ENCODE measurements around the gene HAT1.
"Not testable (repeated sequence)": the region's sequence is repeated elsewhere in the genome, so short reads cannot be mapped to it uniquely, and the experiment has no call there.

The HAT1 gene

DNA sequence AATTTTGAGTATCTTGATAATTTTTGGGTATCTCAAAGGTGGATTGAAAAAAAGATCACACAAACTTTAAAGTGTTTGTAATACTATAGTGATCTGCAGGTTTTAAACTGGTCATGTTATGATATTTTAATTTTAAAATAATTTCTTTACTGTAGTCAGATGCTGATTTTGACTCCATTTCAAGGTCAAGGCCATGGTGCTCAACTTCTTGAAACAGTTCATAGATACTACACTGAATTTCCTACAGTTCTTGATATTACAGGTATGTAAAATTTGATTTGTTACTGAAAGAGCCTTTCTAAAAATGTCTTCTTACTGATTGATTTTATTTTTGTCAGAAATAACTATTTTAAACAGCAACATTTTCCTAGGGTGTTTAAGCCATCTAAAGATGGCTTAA lies 44.4 kb downstream of the HAT1 start:
- H3K4me3 ChIP-seq (ENCODE audit: low read depth, low read length), result no peak overlapping the region
- TF ChIP-seq, protein P1, sequence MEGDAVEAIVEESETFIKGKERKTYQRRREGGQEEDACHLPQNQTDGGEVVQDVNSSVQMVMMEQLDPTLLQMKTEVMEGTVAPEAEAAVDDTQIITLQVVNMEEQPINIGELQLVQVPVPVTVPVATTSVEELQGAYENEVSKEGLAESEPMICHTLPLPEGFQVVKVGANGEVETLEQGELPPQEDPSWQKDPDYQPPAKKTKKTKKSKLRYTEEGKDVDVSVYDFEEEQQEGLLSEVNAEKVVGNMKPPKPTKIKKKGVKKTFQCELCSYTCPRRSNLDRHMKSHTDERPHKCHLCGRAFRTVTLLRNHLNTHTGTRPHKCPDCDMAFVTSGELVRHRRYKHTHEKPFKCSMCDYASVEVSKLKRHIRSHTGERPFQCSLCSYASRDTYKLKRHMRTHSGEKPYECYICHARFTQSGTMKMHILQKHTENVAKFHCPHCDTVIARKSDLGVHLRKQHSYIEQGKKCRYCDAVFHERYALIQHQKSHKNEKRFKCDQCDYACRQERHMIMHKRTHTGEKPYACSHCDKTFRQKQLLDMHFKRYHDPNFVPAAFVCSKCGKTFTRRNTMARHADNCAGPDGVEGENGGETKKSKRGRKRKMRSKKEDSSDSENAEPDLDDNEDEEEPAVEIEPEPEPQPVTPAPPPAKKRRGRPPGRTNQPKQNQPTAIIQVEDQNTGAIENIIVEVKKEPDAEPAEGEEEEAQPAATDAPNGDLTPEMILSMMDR (IDR thresholded peaks at IDR 0.05; ENCODE audit: low read depth, low read length), result no peak

DNA sequence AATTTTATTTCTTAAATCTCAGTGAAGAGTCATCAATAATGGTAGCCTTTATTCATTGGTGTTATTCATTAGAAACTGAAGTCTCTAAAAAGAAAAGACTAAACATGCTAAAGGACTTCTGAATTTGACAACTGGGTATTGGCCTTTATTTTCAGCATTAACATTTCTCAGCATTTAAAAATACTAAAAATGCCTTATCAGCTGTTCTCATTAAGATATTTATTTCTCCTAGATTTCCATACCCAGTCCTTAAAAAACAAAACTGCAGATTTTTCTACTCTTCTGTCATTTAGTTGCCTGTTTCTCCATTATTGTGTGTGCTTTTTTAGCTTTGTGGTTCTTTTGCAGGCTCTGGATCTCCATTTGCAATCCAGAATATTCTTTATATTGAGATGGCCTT lies 46.2 kb downstream of the HAT1 start:
- H3K4me3 ChIP-seq (ENCODE audit: low read depth, low read length), result no peak overlapping the region
- TF ChIP-seq, protein P1 (IDR thresholded peaks at IDR 0.05; ENCODE audit: low read depth, low read length), result no peak

DNA sequence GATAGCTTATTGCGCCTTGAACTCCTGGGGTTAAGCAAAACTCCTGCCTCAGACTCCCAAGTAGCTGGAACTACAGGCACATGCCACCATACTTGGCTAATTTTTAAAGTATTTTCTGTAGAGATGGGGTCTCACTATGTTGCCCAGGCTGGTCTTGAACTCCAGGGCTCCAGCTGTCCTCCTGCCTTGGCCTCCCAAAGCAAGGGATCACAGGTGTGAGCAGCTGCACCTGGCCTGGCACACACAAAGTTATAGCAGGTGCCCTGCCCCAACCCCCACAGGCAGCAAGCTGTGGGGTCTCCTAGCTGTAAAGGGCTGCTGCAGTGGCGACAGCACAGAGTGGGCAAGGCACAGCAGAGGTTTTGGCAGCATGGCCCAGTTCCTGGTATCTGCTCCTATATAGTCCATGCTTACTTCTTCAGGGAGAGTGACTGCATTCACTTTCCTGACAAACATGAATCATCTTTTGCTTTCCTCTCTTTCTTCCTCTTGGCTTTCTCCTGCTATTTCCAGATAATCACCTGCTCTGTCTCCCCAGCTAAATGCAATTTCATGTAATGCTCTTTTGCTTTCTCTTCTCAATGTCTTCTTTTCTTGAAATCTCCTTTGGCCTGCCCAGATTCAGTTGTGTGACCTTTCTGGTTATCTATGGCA lies 50.2 kb downstream of the HAT1 start:
- no peak overlapping the region for H3K4me3 ChIP-seq (ENCODE audit: low read depth, low read length)
- TF ChIP-seq, protein P1 (IDR thresholded peaks at IDR 0.05; ENCODE audit: low read depth, low read length), result no peak

DNA sequence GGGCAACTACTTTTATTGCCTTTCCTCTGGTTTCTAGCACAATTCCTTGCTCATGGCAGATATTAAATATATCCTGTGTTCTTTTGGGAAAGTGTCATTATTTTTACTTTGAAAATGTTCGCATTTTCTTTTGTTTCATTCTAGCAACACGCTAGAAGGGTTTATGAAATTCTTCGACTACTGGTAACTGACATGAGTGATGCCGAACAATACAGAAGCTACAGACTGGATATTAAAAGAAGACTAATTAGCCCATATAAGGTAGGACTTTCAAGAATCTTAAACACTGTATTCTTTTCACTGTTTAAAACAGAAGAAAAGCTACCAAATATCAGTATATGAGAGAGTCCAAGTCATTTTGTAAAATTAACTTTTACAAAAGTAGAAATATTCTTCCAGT lies 56.8 kb downstream of the HAT1 start:
- TF ChIP-seq, protein P1 (IDR thresholded peaks at IDR 0.05; ENCODE audit: low read depth, low read length), result no peak
- H3K4me3 ChIP-seq (ENCODE audit: low read depth, low read length), result no peak overlapping the region

DNA sequence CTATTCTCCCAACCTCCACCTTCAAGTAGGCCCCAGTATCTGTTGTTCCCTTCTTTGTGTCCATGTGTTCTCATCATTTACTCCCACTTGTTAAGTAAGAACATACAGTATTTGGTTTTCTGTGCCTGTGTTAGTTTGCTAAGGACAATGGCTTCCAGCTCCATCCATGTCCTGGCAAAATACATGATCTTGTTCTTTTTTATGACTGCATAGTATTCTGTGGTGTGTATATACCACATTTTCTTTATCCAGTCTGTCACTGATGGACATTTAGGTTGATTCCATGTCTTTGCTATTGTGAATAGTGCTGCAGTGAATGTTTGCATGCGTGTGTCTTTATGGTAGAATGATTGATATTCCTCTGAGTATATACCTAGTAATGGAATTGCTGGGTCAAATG lies 61.7 kb downstream of the HAT1 start:
- not testable (repeated sequence) for H3K4me3 ChIP-seq (ENCODE audit: low read depth, low read length)

DNA sequence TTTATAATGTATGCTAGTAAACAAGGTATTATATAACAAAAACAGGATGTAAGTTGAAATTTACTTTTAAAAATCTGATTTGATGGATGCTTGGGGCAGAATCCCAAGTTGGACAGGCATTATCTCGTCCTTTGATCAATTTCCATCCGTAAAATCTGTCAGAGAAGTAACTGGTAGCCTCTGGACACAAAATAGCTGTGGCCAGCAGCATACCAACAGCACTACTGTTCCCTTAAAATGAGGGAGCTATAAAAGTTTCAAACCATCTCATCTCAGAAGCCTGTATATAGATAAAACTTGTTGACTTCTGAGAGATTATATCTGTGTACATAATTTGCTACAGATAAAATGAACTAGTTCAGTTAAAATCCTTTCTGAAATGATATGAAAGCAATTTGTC lies 62.8 kb downstream of the HAT1 start:
- TF ChIP-seq, protein P1 (IDR thresholded peaks at IDR 0.05; ENCODE audit: low read depth, low read length), result no peak
- no peak overlapping the region for H3K4me3 ChIP-seq (ENCODE audit: low read depth, low read length)

DNA sequence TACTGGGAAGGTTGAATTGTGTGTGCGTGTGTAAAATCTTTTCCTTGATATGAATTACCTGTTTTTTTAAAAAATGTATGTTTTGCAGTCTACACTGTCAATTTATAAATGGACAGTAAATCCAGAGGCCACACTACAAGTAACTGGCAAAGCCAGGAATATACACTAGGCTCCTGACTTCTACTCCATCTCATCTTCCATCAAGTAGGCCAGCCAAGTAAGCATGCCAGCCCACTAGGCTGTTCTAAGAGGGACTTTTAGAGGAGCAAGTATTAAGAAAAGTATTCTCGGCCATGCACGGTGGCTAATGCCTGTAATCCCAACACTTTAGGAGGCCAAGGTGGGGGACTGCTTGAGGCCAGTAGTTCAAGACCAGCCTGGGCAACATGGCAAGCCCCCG lies 64.5 kb downstream of the HAT1 start:
- TF ChIP-seq, protein P1 (IDR thresholded peaks at IDR 0.05; ENCODE audit: low read depth, low read length), result no peak
- H3K4me3 ChIP-seq (ENCODE audit: low read depth, low read length), result no peak overlapping the region

DNA sequence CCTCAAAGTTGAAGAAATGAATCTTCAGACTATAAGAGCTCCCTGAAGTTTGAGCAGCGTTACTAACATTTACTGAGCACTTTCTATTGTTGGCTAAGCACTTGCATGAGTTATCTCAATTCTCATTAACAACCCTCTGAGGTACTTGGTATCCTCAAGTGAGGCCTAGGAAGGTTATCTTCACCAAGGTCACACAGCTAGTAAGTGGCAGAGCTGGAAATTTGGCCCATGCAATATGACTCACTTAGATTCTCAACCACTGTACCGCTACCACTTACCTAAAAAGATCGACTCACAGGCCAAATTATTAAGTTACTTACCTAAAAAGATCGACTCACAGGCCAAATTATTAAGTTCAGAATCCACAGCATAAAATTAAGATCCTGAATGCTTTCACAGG lies 68.8 kb downstream of the HAT1 start:
- H3K4me3 ChIP-seq (ENCODE audit: low read depth, low read length), result no peak overlapping the region
- TF ChIP-seq, protein P1 (IDR thresholded peaks at IDR 0.05; ENCODE audit: low read depth, low read length), result no peak

All from WI38 (cell line).